ENCODE results near the gene MSH6. TPM values are rescaled to one million over a fixed set of nuclear protein-coding genes. Genes with fewer than 3 reads are reported as not detected.

Gene MSH6
- total and polyA plus RNA-seq, 2 of the 13 experiments (the other 11 are each of a cell fraction or from before 2014, with no cell fraction given), result 20.8 to 113 TPM

DNA sequence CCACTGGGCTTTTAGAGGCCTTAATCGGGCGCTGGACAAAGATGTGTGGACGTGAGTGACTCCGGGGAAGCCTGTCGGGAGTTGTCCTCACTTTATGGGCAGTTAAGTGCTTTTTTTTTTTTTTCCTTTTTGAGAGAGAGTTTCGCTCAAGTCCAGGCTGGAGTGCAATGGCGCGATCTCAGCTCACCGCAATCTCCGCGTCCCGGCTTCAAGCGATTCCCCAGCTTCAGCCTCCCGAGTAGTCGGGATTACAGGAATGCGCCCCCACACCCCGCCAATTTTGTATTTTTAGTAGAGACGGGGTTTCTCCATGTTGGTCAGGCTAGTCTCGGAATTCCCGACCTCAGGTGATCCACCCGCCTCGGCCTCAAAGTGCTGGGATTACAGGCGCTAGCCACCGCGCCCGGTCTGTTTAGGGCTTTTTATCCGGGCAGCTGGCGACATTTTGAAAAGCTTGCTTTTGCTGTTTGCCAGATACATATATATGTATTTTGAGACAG, 1.5 kb downstream of the MSH6 start (continued):
- TF ChIP-seq, protein P1, sequence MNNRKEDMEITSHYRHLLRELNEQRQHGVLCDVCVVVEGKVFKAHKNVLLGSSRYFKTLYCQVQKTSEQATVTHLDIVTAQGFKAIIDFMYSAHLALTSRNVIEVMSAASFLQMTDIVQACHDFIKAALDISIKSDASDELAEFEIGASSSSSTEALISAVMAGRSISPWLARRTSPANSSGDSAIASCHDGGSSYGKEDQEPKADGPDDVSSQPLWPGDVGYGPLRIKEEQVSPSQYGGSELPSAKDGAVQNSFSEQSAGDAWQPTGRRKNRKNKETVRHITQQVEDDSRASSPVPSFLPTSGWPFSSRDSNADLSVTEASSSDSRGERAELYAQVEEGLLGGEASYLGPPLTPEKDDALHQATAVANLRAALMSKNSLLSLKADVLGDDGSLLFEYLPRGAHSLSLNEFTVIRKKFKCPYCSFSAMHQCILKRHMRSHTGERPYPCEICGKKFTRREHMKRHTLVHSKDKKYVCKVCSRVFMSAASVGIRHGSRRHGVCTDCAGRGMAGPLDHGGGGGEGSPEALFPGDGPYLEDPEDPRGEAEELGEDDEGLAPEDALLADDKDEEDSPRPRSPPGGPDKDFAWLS (CRISPR knock-in tag; IDR thresholded peaks at IDR 0.05; ENCODE audit: borderline replicate concordance), result no peak
- TF ChIP-seq DNMT3B (CRISPR knock-in tag; conservative IDR thresholded peaks at IDR 0.05) (no peak), ZNF614 (CRISPR knock-in tag; IDR thresholded peaks at IDR 0.05; ENCODE audit: borderline replicate concordance) (no peak), GTF3A (CRISPR knock-in tag; conservative IDR thresholded peaks at IDR 0.05) (no peak), TOE1 (CRISPR knock-in tag; IDR thresholded peaks at IDR 0.05) (no peak), KLF12 (CRISPR knock-in tag; IDR thresholded peaks at IDR 0.05; ENCODE audit: borderline replicate concordance) (no peak), ETV5 (CRISPR knock-in tag; IDR thresholded peaks at IDR 0.05; ENCODE audit: borderline replicate concordance) (no peak), POGZ (CRISPR knock-in tag; IDR thresholded peaks at IDR 0.05) (no peak), ZKSCAN8 (CRISPR knock-in tag; IDR thresholded peaks at IDR 0.05; ENCODE audit: borderline replicate concordance) (no peak), ZNF564 (CRISPR knock-in tag; IDR thresholded peaks at IDR 0.05) (no peak), PRPF4 (IDR thresholded peaks at IDR 0.05; ENCODE audit: low read depth, low read length, poor library complexity, severe bottlenecking) (peak; percentile 86), JUN (CRISPR knock-in tag; IDR thresholded peaks at IDR 0.05) (no peak), HDAC2 (CRISPR knock-in tag; IDR thresholded peaks at IDR 0.05) (no peak), ZNF30 (CRISPR knock-in tag; IDR thresholded peaks at IDR 0.05) (no peak), KDM5B (CRISPR knock-in tag; IDR thresholded peaks at IDR 0.05; ENCODE audit: borderline replicate concordance) (no peak), ETV6 (CRISPR knock-in tag; conservative IDR thresholded peaks at IDR 0.05) (no peak), ZNF605 (CRISPR knock-in tag; IDR thresholded peaks at IDR 0.05) (0 out of 2 replicates have a peak, but pooled peaks have one; percentile 34), KDM6A (CRISPR knock-in tag; IDR thresholded peaks at IDR 0.05; ENCODE audit: low read depth) (no peak), ZFYVE20 (CRISPR knock-in tag; IDR thresholded peaks at IDR 0.05; ENCODE audit: borderline replicate concordance, low read depth) (no peak)
- TF ChIP-seq, protein P2, sequence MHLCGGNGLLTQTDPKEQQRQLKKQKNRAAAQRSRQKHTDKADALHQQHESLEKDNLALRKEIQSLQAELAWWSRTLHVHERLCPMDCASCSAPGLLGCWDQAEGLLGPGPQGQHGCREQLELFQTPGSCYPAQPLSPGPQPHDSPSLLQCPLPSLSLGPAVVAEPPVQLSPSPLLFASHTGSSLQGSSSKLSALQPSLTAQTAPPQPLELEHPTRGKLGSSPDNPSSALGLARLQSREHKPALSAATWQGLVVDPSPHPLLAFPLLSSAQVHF (CRISPR knock-in tag; IDR thresholded peaks at IDR 0.05), result no peak
- TF ChIP-seq, protein P3, sequence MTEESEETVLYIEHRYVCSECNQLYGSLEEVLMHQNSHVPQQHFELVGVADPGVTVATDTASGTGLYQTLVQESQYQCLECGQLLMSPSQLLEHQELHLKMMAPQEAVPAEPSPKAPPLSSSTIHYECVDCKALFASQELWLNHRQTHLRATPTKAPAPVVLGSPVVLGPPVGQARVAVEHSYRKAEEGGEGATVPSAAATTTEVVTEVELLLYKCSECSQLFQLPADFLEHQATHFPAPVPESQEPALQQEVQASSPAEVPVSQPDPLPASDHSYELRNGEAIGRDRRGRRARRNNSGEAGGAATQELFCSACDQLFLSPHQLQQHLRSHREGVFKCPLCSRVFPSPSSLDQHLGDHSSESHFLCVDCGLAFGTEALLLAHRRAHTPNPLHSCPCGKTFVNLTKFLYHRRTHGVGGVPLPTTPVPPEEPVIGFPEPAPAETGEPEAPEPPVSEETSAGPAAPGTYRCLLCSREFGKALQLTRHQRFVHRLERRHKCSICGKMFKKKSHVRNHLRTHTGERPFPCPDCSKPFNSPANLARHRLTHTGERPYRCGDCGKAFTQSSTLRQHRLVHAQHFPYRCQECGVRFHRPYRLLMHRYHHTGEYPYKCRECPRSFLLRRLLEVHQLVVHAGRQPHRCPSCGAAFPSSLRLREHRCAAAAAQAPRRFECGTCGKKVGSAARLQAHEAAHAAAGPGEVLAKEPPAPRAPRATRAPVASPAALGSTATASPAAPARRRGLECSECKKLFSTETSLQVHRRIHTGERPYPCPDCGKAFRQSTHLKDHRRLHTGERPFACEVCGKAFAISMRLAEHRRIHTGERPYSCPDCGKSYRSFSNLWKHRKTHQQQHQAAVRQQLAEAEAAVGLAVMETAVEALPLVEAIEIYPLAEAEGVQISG (CRISPR knock-in tag; IDR thresholded peaks at IDR 0.05), result no peak
- TF ChIP-seq, protein P4, sequence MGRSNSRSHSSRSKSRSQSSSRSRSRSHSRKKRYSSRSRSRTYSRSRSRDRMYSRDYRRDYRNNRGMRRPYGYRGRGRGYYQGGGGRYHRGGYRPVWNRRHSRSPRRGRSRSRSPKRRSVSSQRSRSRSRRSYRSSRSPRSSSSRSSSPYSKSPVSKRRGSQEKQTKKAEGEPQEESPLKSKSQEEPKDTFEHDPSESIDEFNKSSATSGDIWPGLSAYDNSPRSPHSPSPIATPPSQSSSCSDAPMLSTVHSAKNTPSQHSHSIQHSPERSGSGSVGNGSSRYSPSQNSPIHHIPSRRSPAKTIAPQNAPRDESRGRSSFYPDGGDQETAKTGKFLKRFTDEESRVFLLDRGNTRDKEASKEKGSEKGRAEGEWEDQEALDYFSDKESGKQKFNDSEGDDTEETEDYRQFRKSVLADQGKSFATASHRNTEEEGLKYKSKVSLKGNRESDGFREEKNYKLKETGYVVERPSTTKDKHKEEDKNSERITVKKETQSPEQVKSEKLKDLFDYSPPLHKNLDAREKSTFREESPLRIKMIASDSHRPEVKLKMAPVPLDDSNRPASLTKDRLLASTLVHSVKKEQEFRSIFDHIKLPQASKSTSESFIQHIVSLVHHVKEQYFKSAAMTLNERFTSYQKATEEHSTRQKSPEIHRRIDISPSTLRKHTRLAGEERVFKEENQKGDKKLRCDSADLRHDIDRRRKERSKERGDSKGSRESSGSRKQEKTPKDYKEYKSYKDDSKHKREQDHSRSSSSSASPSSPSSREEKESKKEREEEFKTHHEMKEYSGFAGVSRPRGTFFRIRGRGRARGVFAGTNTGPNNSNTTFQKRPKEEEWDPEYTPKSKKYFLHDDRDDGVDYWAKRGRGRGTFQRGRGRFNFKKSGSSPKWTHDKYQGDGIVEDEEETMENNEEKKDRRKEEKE (IDR thresholded peaks at IDR 0.05), result no peak
- TF ChIP-seq, protein P5, sequence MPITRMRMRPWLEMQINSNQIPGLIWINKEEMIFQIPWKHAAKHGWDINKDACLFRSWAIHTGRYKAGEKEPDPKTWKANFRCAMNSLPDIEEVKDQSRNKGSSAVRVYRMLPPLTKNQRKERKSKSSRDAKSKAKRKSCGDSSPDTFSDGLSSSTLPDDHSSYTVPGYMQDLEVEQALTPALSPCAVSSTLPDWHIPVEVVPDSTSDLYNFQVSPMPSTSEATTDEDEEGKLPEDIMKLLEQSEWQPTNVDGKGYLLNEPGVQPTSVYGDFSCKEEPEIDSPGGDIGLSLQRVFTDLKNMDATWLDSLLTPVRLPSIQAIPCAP (CRISPR knock-in tag; IDR thresholded peaks at IDR 0.05; ENCODE audit: low read depth), result no peak
